Measurements from ENCODE around the gene CYP2D6. TPM values are rescaled to one million over a fixed set of nuclear protein-coding genes. Genes with fewer than 3 reads are reported as not detected.

CYP2D6 gene
- total and polyA plus RNA-seq, 12 donors: 0.12 to 0.95 (median 0.25) TPM; not detected in 8

- no peaks in the 10 kb centered on the region for H3K27me3 ChIP-seq
- TF ChIP-seq CTCF (IDR thresholded peaks at IDR 0.05): no peak
- H3K27ac ChIP-seq: no peak overlapping the region
- ATAC-seq (peak in 1 of 8 donors; percentile 8), DNase-seq (no peak)
- H3K4me3 ChIP-seq: no peak overlapping the region
- H3K36me3 ChIP-seq: peaks cover 0 to 35% (median 0%) of the 10 kb centered on the region in 9 donors
- H3K9me3 ChIP-seq: no peaks in the 10 kb centered on the region
- H3K4me1 ChIP-seq: peaks cover 0 to 7% (median 0%) of the 10 kb centered on the region in 9 donors
- intact Hi-C loops (cut with DNase I): no loop called here
- 95 to 97% methylated on average over 12 of the region's 12 CpGs for WGBS, 2 donors
Observed at GRCh38 chr22:42154293-42155052, 23.9 kb upstream of the CYP2D6 start.

- Histone ChIP-seq H3K27me3 (no peaks in the 10 kb centered on the region), H3K27ac (no peak overlapping the region), H3K4me3 (peak overlapping the region in 1 of 10 donors; percentile 13), H3K9me3 (no peaks in the 10 kb centered on the region), H3K4me1 (peaks cover 0 to 7% (median 0%) of the 10 kb centered on the region in 9 donors), H3K36me3 (peaks cover 0 to 27% (median 0%) of the 10 kb centered on the region in 9 donors)
- 86 to 89% methylated on average over 42 of the region's 42 CpGs for WGBS, 2 donors
- ATAC-seq: no peak
- intact Hi-C loops (cut with DNase I): no loop called here
- DNase-seq: no peak
- no peak for TF ChIP-seq CTCF (IDR thresholded peaks at IDR 0.05)
Observed at GRCh38 chr22:42152661-42153270, 22.2 kb upstream of the CYP2D6 start.

- Histone ChIP-seq H3K4me1 (peaks cover 0 to 7% (median 0%) of the 10 kb centered on the region in 9 donors), H3K27ac (no peak overlapping the region), H3K4me3 (peak overlapping the region in 1 of 10 donors; percentile 13), H3K27me3 (no peaks in the 10 kb centered on the region), H3K9me3 (no peaks in the 10 kb centered on the region), H3K36me3 (peaks cover 0 to 24% (median 0%) of the 10 kb centered on the region in 9 donors)
- DNase-seq: no peak
- no peak for TF ChIP-seq CTCF (IDR thresholded peaks at IDR 0.05)
- 80 to 81% methylated on average over 43 of the region's 43 CpGs for WGBS, 2 donors
- intact Hi-C loops (cut with DNase I): no loop called here
- ATAC-seq: peak in 1 of 8 donors; percentile 28
Observed at GRCh38 chr22:42151924-42152635, 21.5 kb upstream of the CYP2D6 start.
